NK-92 treated with Interleukin-12 subunit alpha and Interleukin-12 subunit beta, amount 100 ng/mL, for 24 hours (cell line): ENCODE measurements around the gene IQGAP2.
"Not testable (repeated sequence)": the region's sequence is repeated elsewhere in the genome, so short reads cannot be mapped to it uniquely, and the experiment has no call there.

ENCODE experiments used
- DNase-seq: peaks from one replicate; lab custom pipeline; 2025; lab: John Stamatoyannopoulos, UW

The IQGAP2 gene

DNA sequence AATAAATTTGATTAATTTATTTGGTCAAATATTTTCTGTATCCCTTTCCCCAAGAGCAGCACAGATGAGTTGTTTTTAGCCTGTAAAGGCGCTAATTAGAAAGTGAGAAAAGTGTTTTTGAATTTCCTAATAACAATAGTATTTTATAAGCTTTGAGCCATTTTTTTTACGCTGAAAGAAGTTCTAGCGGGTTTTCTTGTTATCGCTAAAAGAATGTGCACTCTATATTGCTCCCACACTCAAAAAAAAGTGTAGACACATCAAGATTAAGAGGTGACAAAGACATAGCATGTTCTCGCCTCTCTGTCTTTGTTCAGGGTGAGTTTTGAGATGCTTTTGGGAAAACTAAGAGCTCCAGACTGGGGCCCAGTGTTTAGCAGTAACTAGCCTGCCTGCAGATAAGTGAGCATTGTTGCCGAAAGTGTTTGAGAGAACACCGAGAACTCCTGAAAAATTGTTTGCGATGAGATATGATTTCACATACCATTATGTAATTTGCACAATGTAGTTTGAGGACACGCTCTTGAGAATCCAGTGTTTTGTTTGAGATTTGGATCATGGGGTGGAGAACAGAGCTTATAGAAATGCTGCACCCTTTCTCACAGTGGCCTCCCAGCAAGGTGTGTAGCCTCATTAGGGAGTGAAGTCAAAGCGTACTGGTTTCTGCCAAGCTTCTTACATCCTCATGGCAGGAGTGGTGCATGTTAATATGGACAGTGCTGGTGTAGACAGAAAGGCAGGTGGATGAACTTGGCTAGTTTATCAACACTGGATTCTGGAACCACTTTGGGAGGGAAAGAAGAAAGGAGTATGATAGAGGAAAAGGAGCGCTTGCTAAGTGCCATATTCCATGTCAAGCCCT lies 314.4 kb downstream of the IQGAP2 start:
- no peak for DNase-seq

DNA sequence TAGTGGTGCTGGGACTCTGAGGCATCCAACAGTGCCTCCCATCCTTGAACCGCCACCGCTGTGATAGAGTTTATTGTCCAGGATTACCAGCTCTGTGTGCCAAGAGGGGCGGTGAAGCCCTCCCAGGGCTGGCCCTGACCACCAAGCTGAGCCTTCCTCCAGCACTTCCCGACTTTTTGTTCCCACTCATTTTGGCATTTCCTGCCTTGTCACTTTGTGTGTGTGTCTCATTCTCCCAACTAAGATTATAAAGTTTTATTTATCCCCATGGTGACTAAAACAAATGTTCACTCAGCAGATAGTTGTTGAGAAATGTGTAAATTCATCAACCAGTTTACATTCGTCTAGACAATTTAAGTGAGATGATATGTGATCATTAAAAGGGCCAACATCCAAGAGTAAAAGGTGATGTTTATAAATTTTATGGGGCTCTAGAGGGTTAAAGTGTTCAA lies 315.3 kb downstream of the IQGAP2 start:
- no peak for DNase-seq

DNA sequence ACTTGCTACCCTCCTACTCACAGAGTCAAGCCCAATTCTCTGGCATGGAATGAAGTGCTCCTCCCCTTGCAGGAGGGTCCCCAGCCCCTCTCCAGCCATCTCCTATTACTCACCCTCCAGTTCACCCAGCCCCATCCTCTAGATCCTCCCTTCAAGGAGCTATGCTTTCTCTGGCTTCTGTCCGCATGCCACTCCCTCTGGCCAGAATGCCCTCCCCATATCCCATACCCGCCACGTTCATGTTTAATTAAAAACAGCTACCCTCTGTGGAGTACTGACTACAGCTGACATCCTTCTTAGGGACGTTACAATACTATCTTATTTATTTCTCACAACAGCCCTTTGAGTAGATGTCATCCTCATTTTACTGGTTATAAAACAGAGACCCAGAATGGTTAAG lies 315.8 kb downstream of the IQGAP2 start:
- DNase-seq = no peak

DNA sequence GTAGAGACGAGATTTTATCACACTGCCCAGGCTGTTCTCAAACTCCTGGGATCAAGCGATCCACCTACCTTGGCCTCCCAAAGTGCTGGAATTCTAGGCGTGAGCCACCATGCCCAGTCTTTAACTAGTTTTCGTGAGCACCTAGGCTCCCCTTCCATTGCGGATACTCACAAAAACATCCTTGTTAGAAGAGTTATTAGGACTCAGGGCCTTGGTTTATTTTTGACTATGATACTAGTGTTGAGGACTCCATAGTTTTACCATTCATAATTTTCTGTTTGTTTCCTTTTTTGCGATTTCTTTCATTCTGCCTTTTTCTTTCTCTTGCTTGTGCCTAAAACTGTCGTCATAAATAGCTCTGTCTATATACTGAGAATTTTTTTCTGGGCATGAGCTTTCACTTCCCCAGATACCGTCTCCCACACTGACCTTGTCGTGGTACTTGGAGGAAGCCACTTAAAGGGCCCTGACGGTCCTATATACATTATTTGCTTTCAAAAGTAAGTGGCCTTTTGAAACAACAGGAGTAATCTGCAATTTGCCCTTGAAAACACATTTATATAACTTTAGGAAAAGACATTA lies 318.0 kb downstream of the IQGAP2 start:
- no peak for DNase-seq

DNA sequence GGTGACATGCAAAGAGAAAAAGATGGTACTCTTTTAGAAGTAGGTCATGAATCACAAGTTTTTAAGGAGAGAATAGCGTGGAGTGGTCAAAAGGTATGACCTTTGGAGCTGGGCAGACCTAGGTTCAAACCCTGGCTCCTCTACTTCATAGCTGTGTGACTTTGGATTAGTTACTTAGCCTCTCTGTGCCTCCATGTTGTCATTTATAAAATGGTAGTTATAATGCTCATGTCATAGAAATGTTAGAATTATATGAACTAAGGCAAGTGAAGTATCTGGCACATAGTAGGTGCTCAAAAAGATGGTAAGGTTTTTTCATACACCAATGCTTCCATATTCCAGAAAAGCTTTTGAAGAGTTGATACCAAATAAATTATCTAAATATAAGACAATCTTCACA lies 320.2 kb downstream of the IQGAP2 start:
- no peak for DNase-seq

DNA sequence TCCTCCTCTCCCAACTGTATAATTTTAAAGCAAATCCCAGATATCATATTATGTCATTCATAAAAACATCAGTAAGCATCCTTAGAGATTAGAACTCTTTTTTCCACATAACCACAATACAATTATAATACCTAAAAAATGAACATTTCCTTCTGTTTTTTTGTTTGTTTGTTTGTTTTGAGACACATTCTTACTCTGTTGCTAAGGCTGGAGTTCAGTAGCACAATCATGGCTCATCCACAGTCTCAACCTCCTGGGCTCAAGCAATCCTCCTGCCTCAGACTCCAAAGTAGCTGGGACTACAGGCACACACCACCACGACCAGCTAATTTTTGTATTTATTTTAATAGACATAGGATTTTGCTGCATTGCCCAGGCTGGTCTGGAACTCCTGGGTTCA lies 320.8 kb downstream of the IQGAP2 start:
- no peak for DNase-seq

DNA sequence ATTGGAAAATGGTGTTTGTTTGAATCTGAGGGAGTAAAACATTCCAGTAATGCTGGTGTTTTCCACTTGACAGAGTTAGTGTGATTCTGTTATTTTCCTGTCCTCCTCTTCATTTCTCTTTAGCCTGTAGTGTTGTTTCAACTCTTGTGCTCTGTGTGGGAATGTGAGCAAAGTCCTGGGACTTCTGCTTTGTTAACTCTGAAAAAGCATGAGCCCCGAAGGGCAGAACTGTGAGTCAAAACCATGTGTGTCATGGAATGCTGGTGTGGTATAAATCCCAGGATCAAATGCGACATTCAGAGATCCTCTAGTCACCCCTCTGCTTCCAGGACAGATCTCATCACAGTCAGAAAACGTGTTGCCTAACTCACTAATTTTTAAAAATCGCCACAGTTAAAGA lies 321.8 kb downstream of the IQGAP2 start:
- no peak for DNase-seq

DNA sequence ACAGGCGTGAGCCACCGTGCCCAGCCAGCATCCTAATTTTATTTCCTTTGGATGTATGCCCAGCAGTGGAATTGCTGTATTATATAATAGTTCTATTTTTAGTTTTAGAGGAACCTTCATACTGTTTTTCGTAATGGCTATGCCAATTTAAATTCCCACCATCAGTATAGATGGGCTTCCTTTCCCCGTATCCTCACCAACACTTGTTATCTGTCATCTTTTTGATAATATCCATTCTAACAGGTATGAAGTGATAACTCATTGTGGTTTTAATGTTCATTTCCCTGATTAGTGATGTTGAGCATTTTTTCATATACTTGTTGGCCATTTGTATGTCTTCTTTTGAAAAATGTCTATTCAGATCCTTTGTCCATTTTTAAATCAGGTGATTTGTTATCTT lies 325.9 kb downstream of the IQGAP2 start:
- DNase-seq = no peak

DNA sequence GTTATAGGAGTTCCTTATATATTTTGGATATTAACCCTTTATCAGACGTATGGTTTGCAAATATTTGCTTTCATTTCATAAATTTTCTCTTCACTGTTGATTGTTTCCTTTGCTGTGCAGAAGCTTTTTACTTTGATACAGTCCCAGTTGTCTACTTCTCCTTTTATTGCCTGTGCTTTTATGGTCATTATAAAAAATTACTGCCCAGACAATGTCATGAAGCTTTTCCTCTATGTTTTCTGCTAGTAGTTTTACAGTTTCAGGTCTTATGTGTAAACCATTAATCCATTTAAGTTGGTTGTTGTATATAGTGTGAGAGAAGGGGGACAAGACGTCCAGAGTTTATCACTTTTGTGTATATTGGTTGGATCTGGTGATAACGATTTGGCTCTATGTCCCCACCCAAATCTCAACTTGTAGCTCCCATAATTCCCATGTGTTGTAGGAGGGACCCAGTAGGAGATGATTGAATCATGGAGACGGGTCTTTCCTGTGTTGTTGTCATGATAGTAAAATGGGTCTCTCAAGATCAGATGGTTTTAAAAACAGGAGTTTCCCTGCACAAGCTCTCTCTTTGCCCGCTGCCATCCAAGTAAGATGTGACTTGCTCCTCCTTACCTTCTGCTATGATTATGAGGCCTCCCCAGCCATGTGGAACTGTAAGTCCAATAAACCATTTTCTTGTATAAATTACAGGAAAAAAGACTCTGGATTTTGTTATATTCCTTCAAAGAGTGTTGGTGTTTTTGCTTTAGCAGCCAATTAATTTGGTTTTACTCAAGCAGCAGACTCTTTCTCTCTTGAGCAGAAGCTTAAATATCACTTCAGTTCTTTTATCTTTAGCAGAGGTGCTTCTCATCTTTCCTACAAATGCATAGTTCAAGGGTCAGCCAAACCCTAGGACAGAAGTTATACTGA lies 326.5 kb downstream of the IQGAP2 start:
- no peak for DNase-seq

DNA sequence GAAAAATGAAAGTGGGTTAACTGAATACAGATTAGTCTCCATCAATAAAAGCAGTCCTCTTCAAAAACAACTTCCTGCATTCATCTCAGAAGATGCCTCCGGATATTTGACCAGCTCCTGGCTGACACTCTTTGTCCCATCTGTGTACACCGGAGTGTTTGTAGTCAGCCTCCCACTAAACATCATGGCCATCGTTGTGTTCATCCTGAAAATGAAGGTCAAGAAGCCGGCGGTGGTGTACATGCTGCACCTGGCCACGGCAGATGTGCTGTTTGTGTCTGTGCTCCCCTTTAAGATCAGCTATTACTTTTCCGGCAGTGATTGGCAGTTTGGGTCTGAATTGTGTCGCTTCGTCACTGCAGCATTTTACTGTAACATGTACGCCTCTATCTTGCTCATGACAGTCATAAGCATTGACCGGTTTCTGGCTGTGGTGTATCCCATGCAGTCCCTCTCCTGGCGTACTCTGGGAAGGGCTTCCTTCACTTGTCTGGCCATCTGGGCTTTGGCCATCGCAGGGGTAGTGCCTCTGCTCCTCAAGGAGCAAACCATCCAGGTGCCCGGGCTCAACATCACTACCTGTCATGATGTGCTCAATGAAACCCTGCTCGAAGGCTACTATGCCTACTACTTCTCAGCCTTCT lies 329.4 kb downstream of the IQGAP2 start:
- DNase-seq = peak; percentile 60

DNA sequence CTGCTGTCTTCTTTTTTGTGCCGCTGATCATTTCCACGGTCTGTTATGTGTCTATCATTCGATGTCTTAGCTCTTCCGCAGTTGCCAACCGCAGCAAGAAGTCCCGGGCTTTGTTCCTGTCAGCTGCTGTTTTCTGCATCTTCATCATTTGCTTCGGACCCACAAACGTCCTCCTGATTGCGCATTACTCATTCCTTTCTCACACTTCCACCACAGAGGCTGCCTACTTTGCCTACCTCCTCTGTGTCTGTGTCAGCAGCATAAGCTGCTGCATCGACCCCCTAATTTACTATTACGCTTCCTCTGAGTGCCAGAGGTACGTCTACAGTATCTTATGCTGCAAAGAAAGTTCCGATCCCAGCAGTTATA lies 329.9 kb downstream of the IQGAP2 start:
- DNase-seq = peak; percentile 76

DNA sequence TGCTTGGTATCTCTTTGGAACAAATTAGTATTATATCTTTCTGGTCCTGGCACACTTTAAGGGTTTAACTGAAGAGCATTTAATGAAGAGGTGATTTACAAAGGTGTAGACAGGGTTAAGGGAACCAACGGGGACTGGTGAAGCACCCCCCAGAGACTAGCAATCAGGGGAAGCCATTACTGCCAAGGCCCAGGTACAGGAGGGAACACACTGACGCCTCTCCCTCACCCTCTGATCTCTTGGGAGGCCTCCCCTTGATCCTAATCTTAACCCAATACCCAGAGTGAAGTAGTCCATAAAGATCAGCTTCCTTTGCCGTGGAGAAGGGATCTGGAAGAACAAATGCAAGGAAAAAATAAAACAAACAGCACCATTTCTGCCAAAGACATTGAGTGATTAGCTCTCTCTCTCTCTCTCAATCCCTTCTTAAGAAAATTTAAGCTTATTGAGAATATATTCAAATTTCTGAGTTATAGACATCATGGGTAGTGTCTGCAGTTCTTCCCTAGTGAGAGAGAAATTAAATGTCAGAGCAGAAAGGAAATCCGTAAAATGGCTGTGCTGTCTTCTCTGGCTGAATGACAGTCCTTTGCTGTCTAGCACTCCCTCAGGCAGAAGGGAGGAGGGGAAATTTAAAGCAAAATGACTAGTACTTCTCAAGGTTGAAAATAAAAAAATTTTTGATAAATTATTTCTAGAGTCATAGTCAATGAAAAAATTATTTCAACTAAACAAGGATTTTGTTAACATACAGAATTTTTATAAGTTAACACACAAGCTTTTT lies 332.9 kb downstream of the IQGAP2 start:
- no peak for DNase-seq

DNA sequence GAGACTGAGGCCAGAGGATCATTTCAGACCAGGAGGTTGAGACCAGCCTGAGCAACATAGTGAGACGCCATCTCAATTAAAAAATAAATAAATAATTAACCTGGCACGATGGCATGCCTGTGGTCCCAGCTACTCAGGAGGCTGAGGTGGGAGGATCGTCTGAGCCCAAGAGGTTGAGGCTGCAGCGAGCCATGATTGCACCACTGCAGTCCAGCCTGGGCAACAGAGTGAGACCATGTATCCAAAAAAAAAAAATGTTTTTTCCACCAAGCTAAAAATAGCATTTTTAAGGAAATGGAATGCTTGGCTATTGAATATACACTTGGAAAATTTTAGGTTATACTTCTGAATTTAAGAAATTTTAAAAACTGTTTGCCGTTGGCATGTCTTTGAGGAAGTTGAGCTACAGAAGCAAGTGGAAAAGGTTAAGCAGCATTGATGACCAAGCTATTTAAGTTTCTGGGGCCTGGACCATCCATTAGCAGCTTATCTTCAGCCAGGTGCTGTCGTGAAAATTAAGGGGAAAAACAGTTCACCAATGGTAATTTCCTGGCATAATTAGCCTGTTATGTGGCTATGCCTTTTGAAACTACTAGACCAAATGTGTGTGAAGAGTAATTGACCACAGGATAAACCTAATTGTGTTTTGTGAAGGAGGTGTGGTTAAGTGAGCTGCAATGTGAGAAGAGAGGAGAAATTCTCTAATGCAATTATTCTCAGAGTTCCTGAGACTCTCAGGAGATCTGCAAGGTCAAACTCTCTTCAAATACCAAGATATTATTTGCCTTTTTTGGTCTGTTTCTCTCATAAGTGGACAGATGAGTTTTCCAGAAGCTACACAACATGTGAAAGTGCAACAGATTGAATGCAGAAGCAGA lies 333.8 kb downstream of the IQGAP2 start:
- no peak for DNase-seq

DNA sequence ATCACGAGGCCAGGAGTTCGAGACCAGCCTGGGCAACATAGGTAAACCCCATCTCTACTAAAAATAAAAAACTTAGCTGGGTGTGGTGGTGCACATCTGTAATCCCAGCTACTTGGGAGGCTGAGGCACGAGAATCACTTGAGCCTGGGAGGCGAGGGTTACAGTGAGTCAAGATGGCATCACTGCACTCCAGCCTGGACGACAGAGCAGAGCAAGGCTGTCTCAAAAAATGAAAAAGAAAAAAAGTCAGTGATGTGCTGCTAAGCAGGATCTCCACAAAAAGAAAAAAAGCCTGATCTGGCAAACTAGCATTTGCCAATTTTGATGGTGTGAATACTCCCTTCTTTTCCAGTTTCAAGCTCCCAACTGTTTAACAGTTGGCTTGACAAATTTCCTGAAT lies 334.8 kb downstream of the IQGAP2 start:
- DNase-seq = no peak

DNA sequence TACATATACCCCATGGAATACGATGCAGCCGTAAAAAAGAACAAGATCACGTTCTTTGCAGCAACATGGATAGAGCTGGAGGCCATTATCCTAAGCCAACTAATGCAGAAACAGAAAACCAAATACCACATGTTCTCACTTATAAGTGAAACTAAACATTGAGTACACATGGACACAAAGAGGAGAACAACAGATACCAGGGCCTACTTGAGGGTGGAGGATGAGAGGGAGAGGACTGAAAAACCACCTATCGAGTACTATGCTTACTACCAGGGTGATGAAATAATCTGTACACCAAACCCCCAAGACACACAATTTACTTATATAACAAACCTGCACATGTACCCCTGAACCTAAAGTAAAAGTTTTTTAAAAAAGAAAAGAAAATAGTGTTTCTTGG lies 338.4 kb downstream of the IQGAP2 start:
- not testable (repeated sequence) for DNase-seq

DNA sequence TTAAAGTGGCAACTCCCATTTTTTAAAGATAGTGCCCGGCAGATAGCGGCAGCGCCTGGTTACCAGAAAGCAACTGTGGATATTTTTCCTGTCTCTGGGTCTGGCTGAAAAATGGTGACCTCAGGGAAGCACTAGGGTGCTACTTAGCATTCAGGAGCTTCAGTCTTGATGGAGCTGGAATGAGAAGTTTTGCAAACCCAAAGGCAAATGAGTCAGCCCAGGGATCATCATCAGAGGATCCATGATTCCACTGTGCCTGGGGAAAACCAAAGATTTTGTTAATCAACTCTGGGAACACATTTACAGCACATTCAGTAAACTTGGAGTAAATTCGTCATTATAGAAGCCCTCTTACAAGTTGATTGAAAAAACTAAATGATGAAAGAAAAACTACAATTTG lies 339.5 kb downstream of the IQGAP2 start:
- DNase-seq = no peak

DNA sequence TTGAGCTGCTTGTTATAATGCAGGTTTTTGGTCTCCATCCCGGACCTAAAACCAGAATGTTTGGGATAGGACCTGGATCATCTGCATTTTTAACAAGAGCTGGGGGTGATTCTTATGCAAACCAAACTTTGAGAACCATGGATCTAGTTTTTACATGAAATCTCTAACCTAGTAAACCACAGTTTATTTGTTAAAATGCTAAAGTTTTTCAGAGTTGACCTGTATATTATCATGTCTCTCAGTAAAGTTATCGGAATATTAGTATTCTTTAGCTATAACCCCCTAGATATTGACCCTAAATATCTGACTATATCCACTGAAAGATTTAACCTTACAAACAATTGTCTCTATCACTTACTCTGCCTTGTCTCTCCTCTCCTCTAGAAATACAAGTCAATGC lies 341.5 kb downstream of the IQGAP2 start:
- no peak for DNase-seq

DNA sequence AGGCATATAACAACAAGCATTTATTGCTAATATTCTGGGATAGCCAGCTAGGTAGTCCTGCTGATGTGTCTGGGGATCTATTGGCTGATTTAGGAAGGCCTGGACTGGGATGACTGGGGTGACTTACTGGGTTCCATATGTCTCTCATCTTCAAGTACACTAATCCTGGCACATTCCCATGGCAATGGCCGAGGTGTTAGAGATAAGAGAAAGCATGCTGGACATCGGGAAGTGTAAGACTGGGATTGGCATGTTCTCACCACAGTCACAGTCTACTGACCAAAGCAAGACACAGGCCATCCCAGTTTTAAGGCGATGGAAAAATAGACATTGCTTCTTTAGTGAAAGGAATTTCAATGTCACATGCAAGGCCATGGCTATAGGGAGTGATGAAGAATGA lies 342.6 kb downstream of the IQGAP2 start:
- no peak for DNase-seq

DNA sequence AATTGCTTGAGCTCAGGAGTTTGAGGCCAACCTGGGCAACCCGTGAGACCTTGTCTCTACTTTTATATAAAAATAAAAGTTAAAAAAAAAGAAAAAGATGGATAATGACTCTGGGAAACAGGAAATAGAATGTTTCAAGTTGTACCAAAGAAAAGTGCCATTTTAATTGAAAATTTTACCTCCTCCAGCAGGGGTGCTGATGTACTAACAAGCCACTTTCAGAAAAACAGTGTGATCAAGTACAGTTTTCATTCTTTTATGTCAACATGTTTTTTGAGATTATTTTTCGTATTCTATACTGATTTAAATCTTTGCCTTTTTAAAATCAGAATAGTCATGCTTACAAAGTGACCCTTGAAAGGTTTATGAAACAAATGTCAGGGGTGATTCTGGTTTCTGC lies 343.6 kb downstream of the IQGAP2 start:
- no peak for DNase-seq

DNA sequence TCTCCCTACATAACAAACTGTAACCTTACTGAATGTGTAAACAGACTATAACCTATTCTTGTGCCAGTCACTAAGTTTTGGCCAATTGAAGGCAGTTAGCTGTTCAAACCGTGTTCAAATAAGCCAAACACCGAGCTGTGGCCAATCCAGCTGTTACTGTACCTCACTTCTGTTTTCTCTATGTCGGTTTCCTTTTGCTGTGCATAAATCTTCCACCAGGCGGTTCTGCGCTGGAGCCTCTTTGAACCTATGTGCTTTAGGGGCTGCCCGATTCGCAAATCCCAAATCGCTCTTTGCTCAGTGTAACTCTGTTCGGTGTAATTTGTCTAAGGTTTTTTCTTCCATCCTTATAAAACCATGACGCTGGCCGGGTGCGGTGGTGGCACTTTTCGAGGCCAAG lies 344.6 kb downstream of the IQGAP2 start:
- DNase-seq = no peak
